ENCODE results near the gene KIAA0513.

KIAA0513 gene

DNA sequence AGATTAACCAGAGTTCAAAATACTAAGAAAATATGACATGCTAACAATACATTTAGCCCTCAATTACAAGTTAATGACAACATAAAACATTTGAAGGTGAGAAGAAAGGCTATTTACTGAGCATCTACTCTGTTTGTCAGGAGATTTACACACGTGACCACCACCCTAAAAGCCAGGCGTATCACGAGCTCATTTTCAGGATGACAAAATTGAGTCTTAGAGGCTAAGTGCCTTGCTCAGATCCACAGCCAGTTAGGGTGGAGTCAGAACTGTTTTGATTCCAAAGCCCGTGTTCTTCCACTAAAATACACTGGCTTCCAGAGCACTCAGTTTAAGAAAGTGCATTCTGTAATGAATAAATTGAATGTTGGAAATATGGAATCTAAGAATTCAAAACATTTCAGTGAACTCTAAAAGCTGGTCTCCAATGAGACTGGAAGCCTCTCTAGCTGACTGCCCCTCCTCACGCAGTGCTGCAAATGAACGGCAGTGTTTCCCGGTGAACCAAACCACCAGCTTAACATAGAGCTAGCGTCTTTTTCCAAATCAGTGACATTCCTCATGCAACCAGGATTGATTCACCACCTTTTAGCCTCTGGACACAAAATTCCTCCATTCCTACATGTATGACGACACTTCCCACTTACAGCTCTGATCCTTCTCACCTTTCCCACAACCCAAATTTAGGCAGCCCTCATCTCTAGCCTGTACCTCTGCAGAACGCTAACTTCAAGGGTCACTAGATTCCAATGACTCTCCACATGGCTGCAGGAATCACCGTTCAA, 22.1 kb upstream of the KIAA0513 start:
- DNase-seq: no peak

DNA sequence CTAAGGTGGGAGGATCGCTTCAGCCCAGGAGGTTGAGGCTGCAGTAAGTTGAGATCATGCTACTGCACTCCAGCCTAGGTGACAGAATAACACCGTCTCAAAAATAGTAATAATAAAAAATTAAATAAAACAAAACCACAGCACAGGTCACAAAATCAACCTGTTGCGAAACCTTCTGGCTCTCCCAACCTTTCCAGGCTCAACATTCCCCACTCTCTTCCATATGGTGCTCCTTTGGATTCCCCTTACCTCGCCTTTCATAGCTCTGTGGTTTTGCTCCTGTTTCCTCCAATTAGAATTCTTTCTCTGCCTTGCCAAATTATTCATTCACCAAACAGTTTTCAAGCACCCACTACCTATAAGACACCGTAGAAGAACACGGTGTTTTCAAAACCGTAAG, 21.0 kb upstream of the KIAA0513 start:
- no peak for DNase-seq

DNA sequence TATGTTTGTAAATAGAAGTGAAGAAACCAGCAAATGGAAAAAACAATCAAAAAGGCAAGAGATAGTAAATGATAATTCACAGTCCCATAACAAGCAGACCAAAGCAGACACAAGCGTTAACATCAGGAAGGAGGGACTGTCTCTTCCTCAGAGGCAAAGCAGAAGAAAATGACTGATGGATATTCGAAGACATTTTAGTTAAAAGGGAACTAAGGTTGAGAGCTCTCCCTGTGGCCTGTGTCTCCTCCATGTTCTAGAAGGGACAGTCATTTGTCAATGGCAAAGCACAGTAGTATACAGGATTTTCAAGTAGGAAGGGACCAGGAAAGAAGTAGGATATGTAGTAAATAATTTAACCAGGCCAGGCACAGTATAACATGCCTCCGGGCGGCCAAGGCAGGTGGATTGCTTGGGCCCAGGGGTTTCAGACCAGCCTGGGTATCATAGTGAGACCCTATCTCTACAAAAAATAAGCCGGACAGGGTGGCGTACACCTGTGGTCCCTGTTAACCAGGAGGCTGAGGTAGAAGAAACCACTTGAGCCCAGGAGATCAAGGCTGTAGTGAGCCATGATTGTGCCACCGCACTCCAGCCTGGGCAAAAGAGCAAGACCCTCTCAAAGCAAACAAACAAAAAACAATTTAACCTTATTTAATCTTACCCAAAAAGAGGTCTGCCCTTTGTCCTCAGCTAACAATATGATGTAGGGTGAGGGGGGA, 19.9 kb upstream of the KIAA0513 start:
- no peak for DNase-seq

DNA sequence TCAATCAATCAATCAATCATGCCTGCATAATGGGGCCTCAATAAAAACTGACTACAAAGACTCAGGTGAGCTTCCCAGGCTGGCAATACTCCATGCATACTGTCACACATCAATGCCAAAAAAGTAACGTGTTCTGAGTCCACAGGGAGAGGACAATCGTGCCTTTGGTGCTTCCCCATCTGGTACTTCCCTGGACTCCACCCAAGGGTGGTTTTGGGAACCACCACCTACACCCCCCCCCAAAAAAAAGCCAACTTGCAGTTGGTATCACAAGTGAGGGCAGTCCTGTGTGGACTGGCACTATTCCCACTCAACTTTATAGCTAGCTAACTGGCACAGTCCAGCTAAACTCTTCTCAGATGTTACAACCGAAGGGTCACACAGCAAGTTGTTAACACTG, 19.3 kb upstream of the KIAA0513 start:
- DNase-seq: no peak

DNA sequence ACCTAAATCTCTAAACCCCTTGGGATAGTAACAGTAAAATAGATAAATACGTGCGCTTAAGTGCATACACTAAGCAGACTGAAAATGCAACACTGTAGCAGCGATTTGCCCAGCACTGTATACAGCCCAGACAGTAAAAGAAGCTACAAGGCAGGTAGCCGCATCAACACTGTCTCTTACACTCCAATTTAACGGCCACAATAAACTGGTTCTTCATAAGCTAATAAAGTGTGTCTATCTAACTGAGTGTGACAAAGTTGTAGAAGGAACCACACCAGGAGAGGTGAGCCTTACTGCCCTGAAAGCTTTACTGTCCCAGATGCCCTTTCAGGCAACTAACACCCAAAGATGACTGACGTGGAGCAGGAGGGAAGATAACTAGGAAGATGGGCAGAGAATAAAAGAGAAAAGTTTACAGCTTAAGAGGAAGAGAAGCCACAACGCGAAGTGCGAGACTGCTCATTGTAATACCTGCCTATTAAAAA, 17.1 kb upstream of the KIAA0513 start:
- DNase-seq: no peak

DNA sequence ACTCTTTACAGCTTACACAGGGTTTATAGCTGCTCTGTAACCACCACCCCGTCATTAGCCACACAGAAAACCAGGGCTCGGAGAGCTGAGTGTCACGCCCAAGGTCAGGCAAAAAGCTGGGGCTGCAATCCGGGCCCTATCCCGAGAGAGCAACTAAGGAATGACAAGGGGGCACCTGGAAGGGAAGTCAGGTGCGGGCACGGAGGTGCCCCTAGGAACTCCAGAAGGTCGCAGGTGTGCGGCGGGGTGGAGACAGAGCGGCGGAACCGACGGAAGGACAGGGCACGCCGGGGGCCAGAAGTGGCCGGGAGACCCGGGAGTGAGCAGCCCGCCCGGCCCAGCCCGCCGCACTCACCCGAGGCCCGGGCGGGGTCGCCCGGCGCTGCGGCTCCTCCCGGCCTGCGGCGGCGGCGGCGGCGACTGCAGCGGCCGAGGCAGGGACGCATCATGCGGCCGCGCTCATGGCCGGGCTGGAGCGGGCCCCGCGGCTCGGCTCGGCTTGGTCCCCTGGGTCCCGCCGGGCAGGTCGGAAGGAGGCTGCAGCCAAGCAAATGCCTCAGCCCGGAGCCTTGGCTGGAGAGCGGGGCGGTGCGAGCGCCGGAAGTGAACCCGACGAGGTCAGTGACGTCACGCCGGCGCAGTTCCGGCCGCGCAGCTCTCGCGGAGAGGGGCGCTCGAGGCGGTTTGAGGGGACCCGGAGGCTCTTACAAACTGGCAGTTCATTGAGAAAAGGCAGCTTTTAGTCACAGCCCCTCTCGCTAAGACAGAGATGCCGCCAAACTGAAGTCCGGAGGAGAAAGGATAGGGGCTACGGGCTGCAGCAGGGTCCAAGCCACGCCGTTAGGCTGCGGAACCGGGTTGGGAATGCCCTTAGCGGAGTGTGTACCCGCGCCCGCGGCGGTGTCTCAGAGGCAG, 16.4 kb upstream of the KIAA0513 start, which contains the start of gene ZDHHC7:
ZDHHC7 (minus strand) TSS at position 605 of the 915 bp plus-strand sequence. CDS start 20,917 bp downstream, outside the sequence.
- DNase-seq: peak; percentile 88

DNA sequence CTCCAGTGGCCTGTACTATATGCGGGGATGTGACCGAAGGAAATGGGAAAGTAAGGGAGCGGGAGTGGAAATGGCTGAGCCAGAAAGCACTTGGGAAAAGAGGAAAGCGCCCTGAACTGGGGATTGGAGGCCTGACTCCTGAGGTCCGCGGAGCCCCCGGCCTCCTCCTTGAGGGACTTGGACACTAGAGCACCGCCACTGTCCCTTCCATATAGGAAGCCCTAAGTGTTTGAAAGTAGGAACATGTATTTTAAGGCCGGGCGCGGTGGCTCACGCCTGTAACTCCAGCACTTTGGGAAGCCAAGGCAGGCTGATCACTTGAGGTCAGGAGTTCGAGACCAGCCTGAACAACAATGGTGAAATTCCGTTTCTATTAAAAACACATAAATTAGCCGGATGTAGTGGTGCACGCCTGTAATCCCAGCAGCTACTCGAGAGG, 15.7 kb upstream of the KIAA0513 start:
- DNase-seq: no peak

DNA sequence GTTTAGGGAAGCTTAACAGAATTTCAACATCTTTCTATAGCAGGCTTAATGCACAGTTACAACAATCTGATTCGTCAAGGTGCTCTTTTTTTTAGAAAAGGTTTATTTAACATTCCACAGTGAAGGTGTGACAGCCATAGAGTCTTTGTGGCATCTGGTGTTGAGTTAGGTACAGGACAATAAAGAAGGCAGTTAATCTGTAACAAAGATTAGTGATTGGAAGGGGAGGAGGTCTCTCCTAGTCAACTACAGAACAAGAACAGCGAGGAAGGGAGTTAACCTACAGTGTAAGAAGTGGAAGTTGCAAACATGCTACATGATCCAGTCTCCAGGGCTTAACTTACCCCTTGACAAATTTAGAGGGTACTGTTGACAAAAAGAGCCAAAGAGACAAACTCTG, 13.3 kb upstream of the KIAA0513 start:
- DNase-seq: no peak

DNA sequence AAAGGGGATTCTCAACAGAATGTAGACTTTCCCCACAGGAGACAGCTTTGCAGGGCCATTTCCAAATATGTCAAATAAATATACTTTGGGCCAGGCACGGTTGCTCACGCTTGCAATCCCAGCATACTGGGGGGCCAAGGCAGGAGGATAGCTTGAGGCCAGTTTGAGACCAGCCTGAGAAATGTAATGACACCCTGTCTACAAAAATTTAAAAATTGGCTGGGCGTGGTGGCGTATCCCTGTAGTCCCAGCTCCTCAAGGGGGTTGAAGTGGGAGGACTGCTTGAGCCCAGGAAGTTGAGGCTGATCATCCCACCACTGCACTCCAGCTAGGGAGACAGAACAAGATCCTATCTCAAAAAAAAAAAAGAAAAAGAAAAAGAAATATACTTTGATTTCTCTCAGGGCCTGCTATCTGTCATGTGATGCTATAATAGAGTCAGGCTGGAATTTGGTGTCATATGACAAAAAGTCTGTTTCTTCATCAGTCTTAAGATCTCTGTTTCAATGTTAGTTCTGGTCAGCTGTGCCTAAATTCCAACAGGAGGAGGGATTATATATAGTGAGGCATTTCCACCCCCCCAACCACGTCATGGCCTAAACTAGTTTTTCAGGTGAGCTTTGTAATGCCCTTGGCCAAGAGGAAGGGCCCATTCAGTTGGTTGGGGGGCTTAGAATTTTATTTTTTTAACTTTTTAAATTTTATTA, 12.0 kb upstream of the KIAA0513 start:
- DNase-seq: no peak

DNA sequence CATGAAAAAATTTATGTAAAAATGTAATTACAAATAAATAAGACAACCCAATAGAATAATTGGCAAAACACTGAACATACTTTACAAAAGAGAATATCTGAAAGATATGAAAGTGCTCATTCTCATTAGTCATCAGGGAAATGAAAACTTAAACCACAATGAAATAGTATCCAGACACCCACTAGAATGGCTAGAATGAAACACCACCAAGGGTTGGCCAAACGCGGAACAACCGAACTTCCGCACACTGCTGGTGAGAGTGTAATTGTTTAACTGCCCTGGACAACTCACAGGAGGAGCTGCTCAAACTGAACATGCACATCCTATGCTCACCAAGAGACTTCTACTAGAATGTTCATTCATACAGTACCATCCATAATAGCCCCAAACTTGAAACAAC, 10.4 kb upstream of the KIAA0513 start:
- DNase-seq: no peak

DNA sequence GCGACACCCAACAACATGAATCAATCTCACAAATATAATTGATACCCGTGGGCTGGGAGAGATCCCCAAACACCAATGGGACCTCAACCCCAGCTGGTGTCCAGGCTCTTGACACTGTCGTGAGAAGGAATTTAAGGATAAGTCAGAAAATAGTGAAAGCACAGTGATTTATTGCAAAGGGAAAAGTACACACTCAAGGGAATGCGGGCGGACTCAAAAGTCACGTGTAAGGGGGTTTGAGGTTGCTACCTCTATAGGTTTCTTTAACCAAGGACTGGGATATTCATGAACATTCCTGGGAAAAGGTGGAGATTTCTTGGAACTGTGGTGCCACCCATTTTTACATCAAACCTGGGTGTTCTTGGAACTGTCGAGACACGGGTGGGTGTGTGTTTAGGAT, 10.0 kb upstream of the KIAA0513 start:
- no peak for DNase-seq

DNA sequence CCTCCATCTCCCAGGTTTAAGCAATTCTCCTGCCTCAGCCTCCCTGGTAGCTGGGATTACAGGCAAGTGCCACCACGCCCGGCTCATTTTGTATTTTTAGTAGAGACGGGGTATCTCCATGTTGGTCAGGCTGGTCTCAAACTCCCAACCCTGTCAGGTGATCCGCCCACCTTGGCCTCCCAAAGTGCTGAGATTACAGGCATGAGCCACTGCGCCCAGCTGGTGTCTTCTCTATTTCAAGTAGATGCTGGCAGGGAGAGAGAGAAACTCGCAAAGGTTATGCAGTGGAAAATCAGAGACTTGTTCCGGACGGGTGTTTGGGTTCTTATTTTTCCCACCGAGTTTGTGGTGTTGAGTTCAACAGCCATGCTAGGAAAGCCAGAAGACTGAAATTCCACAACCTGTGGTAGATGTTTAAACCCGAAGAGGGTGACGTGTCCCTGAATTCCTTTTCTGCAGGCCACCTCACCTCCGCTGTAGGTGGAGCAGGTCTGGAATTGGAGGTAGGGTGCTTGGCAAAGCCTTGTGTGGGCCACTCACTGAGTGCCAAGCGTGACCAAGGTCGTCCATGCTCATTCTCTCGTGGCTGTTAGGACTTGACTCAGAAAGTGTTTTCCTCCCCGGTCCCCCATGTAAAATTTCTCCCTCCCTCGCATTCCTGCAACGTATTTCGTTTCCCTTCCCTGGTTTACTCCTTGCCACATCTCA, 8.9 kb upstream of the KIAA0513 start:
- no peak for DNase-seq

DNA sequence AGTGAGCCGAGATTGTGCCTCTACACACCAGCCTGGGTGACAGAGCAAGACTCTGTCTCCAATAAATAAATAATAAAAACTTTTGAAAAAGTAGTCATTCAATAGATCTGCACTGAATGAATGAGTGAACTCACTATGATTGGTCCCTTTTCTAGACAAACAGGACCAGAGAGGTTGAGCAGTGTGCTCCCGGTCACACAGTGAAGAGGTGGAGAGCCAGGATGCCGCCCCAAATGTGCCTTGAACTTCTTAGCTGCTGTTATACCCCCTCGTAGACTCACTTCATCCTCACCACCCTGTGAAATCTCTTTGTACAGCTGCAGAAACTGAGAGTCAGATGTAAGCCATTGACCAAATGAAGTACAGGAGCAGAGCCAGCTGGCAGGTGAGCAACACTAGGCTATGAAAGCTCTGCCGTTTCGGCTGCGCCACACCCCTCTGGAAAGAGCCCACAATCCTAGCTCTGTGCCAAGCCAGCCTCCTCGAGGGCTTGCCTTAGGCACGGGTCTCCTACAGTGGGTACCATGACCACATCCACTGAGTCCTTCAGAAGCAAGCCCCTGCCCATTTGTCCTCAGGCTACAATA, 7.8 kb upstream of the KIAA0513 start:
- DNase-seq: no peak

DNA sequence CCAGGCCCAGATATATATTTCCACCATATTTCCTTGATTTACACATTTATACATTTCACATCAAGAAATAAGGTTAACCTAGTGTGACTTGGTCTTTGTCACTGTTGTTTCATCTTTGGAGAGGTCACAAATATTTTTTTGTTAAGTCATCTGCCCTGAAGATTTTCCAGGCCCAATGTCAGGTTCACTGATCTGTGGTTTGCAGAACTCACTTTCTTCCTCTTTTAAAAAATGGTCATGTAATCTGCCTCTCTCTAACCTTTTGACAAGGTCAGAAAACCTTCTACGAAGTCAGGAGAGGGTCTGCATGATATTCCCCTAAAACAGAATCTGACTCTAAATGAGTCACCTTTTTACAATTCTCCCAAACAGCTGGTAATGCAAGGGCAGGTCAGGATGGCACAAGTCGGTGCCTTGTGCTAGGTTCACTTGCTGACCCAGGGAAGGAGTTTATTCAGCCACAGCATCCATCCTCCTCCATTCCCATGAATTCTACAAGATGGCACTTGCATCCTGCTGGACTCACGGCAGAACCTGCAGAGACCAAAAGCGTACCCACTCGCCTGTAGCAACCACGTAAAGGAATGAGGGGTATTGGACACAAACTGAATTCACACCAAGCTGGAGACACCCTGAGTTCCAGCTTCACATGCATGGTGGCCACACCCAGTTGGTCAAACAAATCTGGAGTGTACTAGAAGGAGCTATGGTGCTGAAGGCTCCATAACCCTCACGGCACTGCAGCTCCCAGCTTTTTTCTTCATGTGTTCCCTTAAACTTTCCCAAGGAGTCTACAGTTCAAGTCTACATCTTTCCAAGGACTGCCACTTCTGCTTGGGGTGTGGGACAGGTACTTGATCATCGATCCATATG, 1.6 kb upstream of the KIAA0513 start:
- no peak for DNase-seq

DNA sequence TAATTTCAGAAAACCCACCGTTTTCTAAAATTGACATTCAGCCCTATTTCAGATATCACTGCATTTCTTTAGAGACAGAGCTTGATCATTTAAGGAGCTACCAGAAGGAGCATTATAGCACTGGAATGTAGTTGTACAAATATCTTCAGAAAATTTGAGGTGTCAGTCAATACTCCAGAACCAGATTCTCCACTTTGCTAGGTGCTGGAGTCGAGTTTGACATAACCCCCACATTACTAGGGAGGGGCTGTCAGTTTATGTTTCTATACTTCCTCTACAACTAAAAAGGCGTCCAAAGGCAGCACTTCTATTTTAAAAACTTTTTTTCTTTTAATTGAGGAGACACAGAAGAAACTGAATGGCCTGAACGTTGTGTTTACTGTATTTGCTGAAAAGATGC, 892 bp upstream of the KIAA0513 start:
- DNase-seq: no peak

DNA sequence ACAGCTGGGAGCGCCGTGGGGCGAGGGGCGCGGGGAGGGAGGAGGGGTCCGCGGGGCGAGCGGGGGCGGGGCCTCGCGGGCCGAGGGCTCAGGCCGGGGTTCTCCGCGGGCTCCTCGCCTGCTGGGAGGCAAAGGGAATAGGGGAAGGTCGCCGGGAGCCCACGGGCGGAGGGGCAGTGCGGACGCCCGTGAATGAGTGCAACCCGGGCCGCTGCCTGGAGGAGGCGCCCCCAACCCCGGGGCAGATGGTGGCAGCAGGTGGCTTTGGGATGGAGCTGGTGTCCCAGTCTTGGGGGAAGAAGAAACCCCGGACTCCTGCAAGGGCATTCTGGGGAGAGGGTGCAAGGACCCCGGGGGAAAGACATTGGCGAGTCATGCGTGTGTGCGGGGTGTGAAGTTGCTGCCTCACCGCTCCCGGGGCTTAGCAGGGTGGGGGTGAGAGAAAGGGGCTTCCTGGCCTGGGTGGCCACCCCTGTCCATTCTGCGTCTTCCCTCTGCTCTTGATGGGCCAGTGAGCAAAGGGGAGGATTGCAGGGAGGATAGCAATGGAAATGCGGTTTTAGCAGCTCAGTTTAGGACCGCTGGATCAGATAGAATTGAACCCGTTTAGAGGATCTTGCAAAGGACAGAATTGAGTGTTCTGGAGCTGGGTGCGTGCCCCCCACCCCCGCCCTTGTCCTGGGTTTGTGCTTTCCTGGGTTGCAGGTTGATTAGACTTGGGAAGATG, 526 bp downstream of the KIAA0513 start:
- DNase-seq: peak; percentile 25

DNA sequence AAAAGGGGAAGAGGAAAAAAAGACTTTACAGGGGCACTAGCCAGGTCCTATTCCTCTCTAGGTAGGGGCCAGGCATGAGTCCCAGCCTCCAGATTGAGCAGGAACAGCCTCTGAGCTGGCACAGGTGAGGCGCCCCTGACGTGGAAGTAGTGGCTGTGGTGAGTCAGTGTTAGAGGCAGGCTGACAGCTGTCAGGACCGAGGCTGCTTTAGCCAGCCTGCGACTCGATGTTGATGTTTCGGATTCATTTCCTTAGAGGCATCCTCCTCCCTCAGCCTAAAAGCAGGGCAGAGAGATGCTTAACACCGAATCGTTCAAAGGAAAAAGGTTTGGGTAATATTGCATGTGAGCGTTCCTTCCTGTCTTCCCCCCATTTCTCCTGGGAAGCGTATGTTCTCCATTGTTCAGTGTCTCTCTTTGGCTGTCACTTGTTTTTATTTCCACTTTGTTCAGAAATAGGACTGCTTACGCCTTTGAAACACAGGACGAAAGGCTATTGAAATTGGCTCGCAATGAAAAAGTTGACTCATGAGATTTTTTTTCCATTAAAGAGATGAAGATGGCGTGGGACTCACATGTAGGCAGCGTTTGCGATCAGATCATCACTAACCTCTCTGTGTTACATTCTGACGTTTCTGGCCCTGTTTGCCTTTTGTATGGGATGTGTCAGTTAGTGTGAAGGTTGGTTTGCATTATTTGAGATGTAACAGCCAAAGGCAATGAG, 1.3 kb downstream of the KIAA0513 start:
- DNase-seq: peak; percentile 86

DNA sequence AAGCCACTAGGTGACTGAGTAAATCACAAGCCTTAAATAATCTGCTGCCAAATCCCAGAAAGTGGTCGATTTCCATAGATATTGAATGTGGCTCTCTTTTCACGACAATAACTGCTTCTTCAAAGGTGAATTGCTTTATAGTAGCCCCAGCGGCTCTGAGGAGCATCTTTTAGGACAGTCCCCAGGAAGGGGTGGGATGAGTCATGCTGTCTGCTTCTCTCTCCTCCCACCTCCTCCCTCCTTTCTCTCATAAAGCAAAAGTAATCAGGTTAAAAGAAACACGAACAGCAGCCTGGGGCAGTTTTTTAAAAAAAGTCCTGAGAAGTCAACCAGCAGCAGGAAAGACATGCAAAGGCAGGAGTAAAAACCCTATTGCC, 1.8 kb downstream of the KIAA0513 start:
- DNase-seq: peak; percentile 75

DNA sequence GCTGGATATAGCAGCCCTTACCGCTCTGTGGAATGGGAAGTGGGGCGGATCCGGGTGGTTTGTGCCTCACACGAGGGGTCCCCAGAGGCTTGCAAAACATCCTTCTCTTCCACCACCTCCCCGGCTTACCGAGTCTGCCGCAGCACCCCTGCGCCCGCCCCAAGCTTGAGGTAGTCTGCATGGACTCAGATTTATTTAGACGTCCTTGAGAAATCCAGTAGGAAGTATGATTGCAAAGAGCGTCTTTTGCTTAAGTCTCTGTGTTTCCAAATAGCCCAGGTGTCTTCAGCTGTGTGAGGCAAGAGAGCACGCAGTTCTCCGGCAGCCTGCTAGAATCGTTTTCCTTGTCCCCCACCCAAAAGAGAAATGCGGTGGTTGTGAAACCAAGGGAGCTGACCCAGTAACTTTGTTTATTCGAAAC, 2.4 kb downstream of the KIAA0513 start:
- DNase-seq: no peak

All from CD4-positive, alpha-beta T cell treated with Interleukin-6 for 4 hours (primary cell).